KMS-11 (cell line): ENCODE results near the gene OR52H1.
"Not testable (repeated sequence)": the region's sequence is repeated elsewhere in the genome, so short reads cannot be mapped to it uniquely, and the experiment has no call there.

ENCODE experiments used
- H2AFZ ChIP-seq: fragments of 200-600 bp; sonication (generic); 2 replicates; pipeline ENCODE4 v1.6.1; 2016; ENCODE audit warnings: antibody characterized with exemption, mixed run types, low read depth
- H3K27ac ChIP-seq: fragments of 200-600 bp; sonication (generic); 2 replicates; pipeline ENCODE4 v1.6.1; 2016; ENCODE audit warnings: mild to moderate bottlenecking, mixed run types
- H3K27me3 ChIP-seq: fragments of 200-600 bp; sonication (generic); 2 replicates; pipeline ENCODE4 v1.6.1; 2017; ENCODE audit warnings: mild to moderate bottlenecking, low read depth, mixed run types, moderate library complexity; ENCODE audit not compliant: insufficient read depth
- H3K36me3 ChIP-seq: fragments of 200-600 bp; sonication (generic); 2 replicates; pipeline ENCODE4 v1.6.1; 2017; ENCODE audit warnings: mild to moderate bottlenecking, mixed run types; ENCODE audit not compliant: insufficient read depth
- H3K4me1 ChIP-seq: fragments of 200-600 bp; sonication (generic); 2 replicates; pipeline ENCODE4 v1.6.1; 2016; ENCODE audit warnings: mild to moderate bottlenecking, low read depth, mixed run types; ENCODE audit not compliant: poor library complexity, severe bottlenecking
- H3K4me2 ChIP-seq: fragments of 200-600 bp; sonication (generic); 2 replicates; pipeline ENCODE4 v1.7.0; 2016; ENCODE audit warnings: mild to moderate bottlenecking, mixed run types
- H3K4me3 ChIP-seq: fragments of 200-600 bp; sonication (generic); IDR thresholded peaks from 2 replicates; pipeline ENCODE4 v1.6.1; 2017; ENCODE audit warnings: low read depth, low read length, mixed read lengths; ENCODE audit not compliant: insufficient read depth
- H3K79me2 ChIP-seq: fragments of 200-600 bp; sonication (generic); 2 replicates; pipeline ENCODE4 v1.6.1; 2016; ENCODE audit warnings: low read depth, mixed run types; ENCODE audit not compliant: insufficient read depth
- H3K9ac ChIP-seq: fragments of 200-600 bp; sonication (generic); 2 replicates; pipeline ENCODE4 v1.6.1; 2016; ENCODE audit warnings: mild to moderate bottlenecking, mixed run types
- H4K20me1 ChIP-seq: fragments of 200-600 bp; sonication (generic); 2 replicates; pipeline ENCODE4 v1.6.1; 2016; ENCODE audit warnings: mild to moderate bottlenecking, mixed run types; ENCODE audit not compliant: insufficient read depth
- TF ChIP-seq, protein P1 (sequence below): fragments of 200-600 bp; sonication (generic); conservative IDR thresholded peaks from 2 replicates; pipeline ENCODE4 v1.6.1; 2017; ENCODE audit warnings: low read depth, mild to moderate bottlenecking, antibody characterized with exemption, low read length, moderate library complexity, mixed read lengths

Gene OR52H1

DNA sequence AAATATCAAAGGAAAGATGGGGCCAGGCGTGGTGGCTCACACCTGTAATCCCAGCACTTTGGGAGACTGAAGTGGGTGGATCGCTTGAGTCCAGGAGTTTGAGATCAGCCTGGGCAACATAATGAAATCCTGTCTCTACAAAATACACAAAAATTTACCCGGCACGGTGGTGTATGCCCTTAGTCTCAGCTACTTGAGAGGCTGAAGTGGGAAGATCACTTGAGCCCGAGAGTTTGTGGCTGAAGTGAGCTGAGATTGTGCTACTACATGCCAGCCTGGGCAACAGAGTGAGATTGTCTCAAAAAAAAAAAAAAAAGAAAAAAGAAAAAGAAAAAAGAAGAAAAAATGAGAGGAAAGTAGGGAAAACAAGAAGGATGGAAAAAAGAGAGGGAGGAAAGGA is 44.3 kb upstream of the OR52H1 start:
- Histone ChIP-seq H3K36me3 (no peaks in the 10 kb centered on the region), H3K9ac (no peak overlapping the region), H2AFZ (no peak overlapping the region), H3K4me3 (no peak overlapping the region), H3K4me2 (no peak overlapping the region), H3K4me1 (no peaks in the 10 kb centered on the region), H3K79me2 (no peaks in the 10 kb centered on the region), H3K27me3 (no peaks in the 10 kb centered on the region), H3K27ac (no peak overlapping the region), H4K20me1 (no peaks in the 10 kb centered on the region)
- TF ChIP-seq, protein P1, sequence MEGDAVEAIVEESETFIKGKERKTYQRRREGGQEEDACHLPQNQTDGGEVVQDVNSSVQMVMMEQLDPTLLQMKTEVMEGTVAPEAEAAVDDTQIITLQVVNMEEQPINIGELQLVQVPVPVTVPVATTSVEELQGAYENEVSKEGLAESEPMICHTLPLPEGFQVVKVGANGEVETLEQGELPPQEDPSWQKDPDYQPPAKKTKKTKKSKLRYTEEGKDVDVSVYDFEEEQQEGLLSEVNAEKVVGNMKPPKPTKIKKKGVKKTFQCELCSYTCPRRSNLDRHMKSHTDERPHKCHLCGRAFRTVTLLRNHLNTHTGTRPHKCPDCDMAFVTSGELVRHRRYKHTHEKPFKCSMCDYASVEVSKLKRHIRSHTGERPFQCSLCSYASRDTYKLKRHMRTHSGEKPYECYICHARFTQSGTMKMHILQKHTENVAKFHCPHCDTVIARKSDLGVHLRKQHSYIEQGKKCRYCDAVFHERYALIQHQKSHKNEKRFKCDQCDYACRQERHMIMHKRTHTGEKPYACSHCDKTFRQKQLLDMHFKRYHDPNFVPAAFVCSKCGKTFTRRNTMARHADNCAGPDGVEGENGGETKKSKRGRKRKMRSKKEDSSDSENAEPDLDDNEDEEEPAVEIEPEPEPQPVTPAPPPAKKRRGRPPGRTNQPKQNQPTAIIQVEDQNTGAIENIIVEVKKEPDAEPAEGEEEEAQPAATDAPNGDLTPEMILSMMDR, result no peak

- Histone ChIP-seq H3K27ac (no peak overlapping the region), H3K27me3 (no peaks in the 10 kb centered on the region)
Observed at GRCh38 chr11:5591613-5592012, 43.3 kb upstream of the OR52H1 start.

DNA sequence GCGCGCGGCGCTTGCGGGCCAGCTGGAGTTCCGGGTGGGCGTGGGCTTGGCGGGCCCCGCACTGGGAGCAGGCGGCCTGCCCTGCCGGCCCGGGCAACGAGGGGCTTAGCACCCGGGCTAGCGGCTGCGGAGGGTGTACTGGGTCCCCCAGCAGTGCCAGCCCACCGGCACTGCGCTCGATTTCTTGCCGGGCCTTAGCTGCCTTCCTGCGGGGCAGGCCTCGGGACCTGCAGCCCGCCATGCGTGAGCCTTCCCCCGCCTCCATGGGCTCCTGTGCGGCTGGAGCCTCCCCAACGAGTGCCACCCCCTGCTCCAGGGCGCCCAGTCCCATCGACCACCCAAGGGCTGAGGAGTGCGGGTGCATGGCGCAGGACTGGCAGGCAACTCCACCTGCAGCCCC is 41.6 kb upstream of the OR52H1 start:
- H3K27ac ChIP-seq, H3K27me3 ChIP-seq, H3K4me1 ChIP-seq, H3K9ac ChIP-seq, H3K36me3 ChIP-seq, H3K79me2 ChIP-seq, H4K20me1 ChIP-seq, H2AFZ ChIP-seq, H3K4me3 ChIP-seq, H3K4me2 ChIP-seq: not testable (repeated sequence)

More at GRCh38 chr11:5591613-5592012, 43.3 kb upstream of the OR52H1 start:
- H3K4me3 ChIP-seq, result no peak overlapping the region
- H3K9ac ChIP-seq, result no peak overlapping the region
- no peaks in the 10 kb centered on the region for H3K36me3 ChIP-seq
- no peak overlapping the region for H2AFZ ChIP-seq
- H3K4me2 ChIP-seq, result no peak overlapping the region
- no peaks in the 10 kb centered on the region for H3K79me2 ChIP-seq
- no peaks in the 10 kb centered on the region for H3K4me1 ChIP-seq
- TF ChIP-seq, protein P1, result no peak
- H4K20me1 ChIP-seq, result no peaks in the 10 kb centered on the region

DNA sequence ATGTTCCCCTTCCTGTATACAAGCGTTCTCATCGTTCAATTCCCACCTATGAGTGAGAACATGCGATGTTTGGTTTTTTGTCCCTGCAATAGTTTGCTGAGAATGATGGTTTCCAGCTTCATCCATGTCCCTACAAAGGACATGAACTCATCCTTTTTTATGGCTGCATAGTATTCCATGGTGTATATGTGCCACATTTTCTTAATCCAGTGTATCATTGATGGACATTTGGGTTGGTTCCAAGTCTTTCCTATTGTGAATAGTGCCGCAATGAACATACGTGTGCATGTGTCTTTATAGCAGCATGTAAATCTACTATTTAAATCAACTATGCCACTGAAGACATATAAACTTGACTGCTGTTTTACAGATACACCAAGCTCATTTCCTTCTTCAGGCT is 36.1 kb upstream of the OR52H1 start:
- not testable (repeated sequence) for H3K27me3 ChIP-seq, H4K20me1 ChIP-seq, H3K79me2 ChIP-seq, H3K4me2 ChIP-seq, H2AFZ ChIP-seq, H3K36me3 ChIP-seq, H3K4me1 ChIP-seq, H3K4me3 ChIP-seq, H3K27ac ChIP-seq, H3K9ac ChIP-seq

- H3K27ac ChIP-seq, result no peak overlapping the region
- H3K4me2 ChIP-seq, result no peak overlapping the region
- H3K9ac ChIP-seq, result no peak overlapping the region
- H3K36me3 ChIP-seq, result no peaks in the 10 kb centered on the region
- no peaks in the 10 kb centered on the region for H3K27me3 ChIP-seq
- TF ChIP-seq, protein P1, result no peak
- H2AFZ ChIP-seq, result no peak overlapping the region
- no peak overlapping the region for H3K4me3 ChIP-seq
- no peaks in the 10 kb centered on the region for H3K4me1 ChIP-seq
- no peaks in the 10 kb centered on the region for H3K79me2 ChIP-seq
- H4K20me1 ChIP-seq, result no peaks in the 10 kb centered on the region
Observed at GRCh38 chr11:5581014-5581413, 32.7 kb upstream of the OR52H1 start.
